ENCODE results near the gene HOXA13.

DNA sequence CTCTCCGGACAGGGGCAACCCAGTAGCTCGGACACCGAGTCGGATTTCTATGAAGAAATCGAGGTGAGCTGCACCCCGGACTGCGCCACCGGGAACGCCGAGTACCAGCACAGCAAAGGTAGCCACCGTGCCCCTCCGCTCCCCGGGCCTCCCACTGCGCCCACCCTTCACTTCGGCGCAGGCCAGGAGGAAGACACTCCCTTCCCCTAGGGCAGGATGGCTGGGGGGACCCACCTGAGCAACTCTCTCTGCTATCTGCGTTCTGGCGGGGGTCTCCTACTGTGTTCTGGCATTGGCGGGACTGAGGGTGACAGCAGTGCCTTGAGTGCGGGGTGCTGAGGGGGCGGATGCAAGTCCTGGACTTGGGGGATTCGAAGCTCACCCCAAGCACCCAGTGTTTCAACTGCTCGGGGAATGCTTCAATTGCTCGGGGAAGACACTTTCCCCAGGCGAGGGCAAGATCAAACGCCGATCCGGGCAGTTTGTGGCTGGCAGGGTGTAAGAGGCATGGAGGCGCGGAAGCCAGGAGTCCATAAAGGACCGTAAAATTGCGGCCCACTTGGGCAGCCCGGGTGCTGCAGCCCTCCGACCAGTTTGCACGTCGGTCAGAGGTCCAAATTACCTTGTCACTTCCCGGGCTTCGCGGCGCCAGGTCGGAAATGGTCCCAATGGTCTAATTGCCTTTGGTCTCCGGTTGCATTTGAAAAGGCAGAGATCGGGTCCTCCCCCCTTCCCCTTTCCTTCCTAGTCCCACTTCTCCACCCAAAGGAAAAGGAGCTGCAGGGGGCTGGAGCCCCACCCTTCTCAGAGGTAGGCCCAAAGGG lies 43.7 kb upstream of the HOXA13 start:
- TF ChIP-seq CTCF (conservative IDR thresholded peaks at IDR 0.05; ENCODE audit: low read depth, low read length) (no peak), EZH2 (IDR thresholded peaks at IDR 0.05; ENCODE audit: low read length, unreplicated experiment) (no peak), EZH2phosphoT487 (IDR thresholded peaks at IDR 0.05; ENCODE audit: borderline replicate concordance, low read length) (no peak)

Measured in PC-3 (cell line).